Large intestine (tissue), 3 donors: ENCODE data around the gene FAM135A. TPM values are rescaled to one million over a fixed set of nuclear protein-coding genes. Genes with fewer than 3 reads are reported as not detected.
"Not testable (repeated sequence)": the region's sequence is repeated elsewhere in the genome, so short reads cannot be mapped to it uniquely, and the experiment has no call there.

Experiments
- DNase-seq, 2 donors: peaks; one replicate each; pipeline versions ENCODE4 v3.0.0 to v3.0.0-alpha.2; 2013
- H3K27ac ChIP-seq: one replicate; pipeline ENCODE4 v1.5.1; 2013; ENCODE audit warnings: low read length
- H3K27me3 ChIP-seq: 2 replicates; pipeline ENCODE4 v1.6.1; 2013; ENCODE audit warnings: low read length; ENCODE audit not compliant: control insufficient read depth, insufficient read depth
- H3K36me3 ChIP-seq: 2 replicates; pipeline ENCODE4 v1.6.1; 2013; ENCODE audit warnings: low read length; ENCODE audit not compliant: control insufficient read depth, insufficient read depth
- H3K4me1 ChIP-seq: one replicate; pipeline ENCODE4 v1.6.1; 2013; ENCODE audit warnings: low read length; ENCODE audit not compliant: control insufficient read depth, insufficient read depth
- H3K4me3 ChIP-seq: one replicate; pipeline ENCODE4 v1.5.1; 2013; ENCODE audit warnings: low read length
- H3K9me3 ChIP-seq: one replicate; pipeline ENCODE4 v1.6.1; 2013; ENCODE audit warnings: mild to moderate bottlenecking, low read depth, low read length, moderate library complexity; ENCODE audit not compliant: control insufficient read depth
- WGBS: methylation state at CpG from one replicate; pipeline ENCODE4 v1.1.5; 2013; ENCODE audit warnings: low lambda C conversion rate; ENCODE audit not compliant: insufficient coverage; 5-methylcytosine and 5-hydroxymethylcytosine counted together
- polyA plus RNA-seq: library from polyadenylated mRNA; unstranded; fragments of 120-200 nt; gene quantifications from one replicate; pipeline ENCODE4 v1.2.1, GENCODE V29; 2013

FAM135A gene
- polyA plus RNA-seq, 1 donor, result 97.2 TPM

- no peaks in the 10 kb centered on the region for H3K27me3 ChIP-seq
- H3K9me3 ChIP-seq, result no peaks in the 10 kb centered on the region
- H3K4me1 ChIP-seq, result peaks cover 15% of the 10 kb centered on the region
- no peak for DNase-seq
- H3K4me3 ChIP-seq, result peak overlapping the region; percentile 85
- H3K27ac ChIP-seq, result peak overlapping the region; percentile 95
- peaks cover 20% of the 10 kb centered on the region for H3K36me3 ChIP-seq
These were observed 1.9 kb downstream of the FAM135A start for GRCh38 chr6:70415247-70415646.

DNA sequence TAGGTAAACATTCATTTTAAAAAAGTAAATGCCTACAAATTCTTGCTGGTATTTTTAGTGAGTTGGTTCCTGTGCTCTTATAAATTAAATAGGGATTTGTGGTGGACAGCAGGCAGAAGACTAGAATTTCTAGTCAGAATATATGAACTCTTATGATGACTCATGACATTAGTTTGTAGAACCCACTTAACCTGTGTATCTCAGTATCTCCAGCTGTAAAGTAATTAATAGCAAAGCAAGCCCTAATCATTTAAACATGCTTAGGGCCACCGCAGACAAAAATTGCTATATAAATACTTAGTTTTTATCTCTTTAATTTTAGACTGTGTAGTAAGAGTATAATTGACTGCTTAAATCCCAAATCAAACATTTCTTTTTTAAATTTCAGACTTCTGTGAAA, 2.4 kb downstream of the FAM135A start:
- WGBS, result 14% methylated on average over 1 of the region's 1 CpG
- DNase-seq, result peak in 1 of 2 donors; percentile 50
- peak overlapping the region; percentile 85 for H3K4me3 ChIP-seq
- H3K27me3 ChIP-seq, result no peaks in the 10 kb centered on the region
- H3K9me3 ChIP-seq, result no peaks in the 10 kb centered on the region
- peaks cover 12% of the 10 kb centered on the region for H3K4me1 ChIP-seq
- H3K36me3 ChIP-seq, result peaks cover 22% of the 10 kb centered on the region
- H3K27ac ChIP-seq, result peak overlapping the region; percentile 95

DNA sequence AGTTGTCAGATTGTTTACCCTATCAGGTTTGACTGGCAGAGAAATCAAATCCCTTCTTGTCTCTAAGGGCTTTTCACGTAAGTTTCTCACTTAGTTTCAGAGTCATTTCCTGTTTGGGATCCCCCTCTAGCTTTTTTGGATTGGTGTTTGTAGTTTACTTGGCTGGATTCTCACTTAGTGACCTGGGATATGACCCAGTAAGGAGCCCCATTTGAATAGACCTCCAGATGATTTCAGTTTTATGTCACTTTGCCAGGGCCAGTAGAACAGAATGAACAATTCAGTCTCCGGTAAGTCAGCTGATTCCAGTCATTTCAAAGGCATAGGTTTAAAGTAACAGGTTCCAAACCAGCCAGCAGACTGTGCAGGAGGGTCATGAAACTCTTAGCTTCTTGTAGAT, 8.2 kb downstream of the FAM135A start:
- Histone ChIP-seq H3K36me3 (peaks cover 36% of the 10 kb centered on the region), H3K9me3 (no peaks in the 10 kb centered on the region), H3K27ac (no peak overlapping the region), H3K27me3 (no peaks in the 10 kb centered on the region), H3K4me3 (no peak overlapping the region), H3K4me1 (no peaks in the 10 kb centered on the region)
- DNase-seq, result no peak
- WGBS, result no CpG with 5 or more reads among the region's 2 CpGs

GRCh38 chr6:70423189-70424134, 10.2 kb downstream of the FAM135A start:
- H3K27me3 ChIP-seq, result no peaks in the 10 kb centered on the region
- no peaks in the 10 kb centered on the region for H3K9me3 ChIP-seq
- WGBS, result 86% methylated on average over 2 of the region's 5 CpGs

DNA sequence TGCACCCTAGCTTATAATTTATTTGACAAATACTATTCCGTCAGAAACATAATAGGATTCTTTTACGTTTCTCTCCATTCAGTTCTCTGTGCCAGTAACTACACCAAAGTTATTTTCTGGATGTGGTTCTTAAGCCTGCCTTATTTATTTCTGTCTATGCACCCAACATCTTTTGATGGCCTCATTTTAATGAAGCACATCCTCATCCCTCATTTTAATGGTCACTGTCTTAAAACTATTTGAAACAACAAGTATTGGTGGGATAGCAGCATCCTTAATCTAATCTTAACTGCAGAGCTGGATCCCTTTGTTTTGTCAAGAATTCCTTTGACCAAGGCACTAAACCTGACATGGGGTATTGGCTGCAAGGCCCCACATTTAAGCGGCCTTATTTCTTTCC, 11.0 kb downstream of the FAM135A start:
- H3K9me3 ChIP-seq, result no peaks in the 10 kb centered on the region
- no CpG with 5 or more reads among the region's 3 CpGs for WGBS
- no peak overlapping the region for H3K27ac ChIP-seq
- no peak overlapping the region for H3K4me3 ChIP-seq
- peaks cover 28% of the 10 kb centered on the region for H3K36me3 ChIP-seq
- H3K4me1 ChIP-seq, result no peaks in the 10 kb centered on the region
- no peak for DNase-seq
- no peaks in the 10 kb centered on the region for H3K27me3 ChIP-seq

More at GRCh38 chr6:70423189-70424134, 10.2 kb downstream of the FAM135A start:
- H3K4me3 ChIP-seq, result no peak overlapping the region
- DNase-seq, result no peak
- no peaks in the 10 kb centered on the region for H3K4me1 ChIP-seq
- H3K27ac ChIP-seq, result no peak overlapping the region
- H3K36me3 ChIP-seq, result peaks cover 28% of the 10 kb centered on the region

DNA sequence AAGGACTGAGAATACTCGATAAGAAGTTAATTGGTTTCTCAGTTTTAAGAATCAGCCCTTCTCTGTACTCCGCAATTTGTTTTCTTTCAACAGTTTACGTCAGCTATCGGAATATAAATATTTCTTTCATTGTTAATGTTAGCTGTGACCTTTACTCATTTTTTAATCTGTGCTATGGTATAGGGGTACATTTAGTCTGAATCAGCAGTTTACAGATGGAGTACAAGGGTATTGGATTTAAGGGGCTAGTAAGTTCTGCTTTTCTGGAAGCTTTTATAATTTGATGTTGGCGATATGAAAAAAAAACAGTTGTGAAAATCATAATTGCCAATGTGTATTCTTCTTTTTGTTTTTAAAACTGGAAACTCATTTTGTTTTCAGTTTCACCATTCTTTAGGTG, 23.0 kb downstream of the FAM135A start:
- Histone ChIP-seq H3K27ac (no peak overlapping the region), H3K4me1 (no peaks in the 10 kb centered on the region), H3K9me3 (no peaks in the 10 kb centered on the region), H3K36me3 (peaks cover 32% of the 10 kb centered on the region), H3K4me3 (no peak overlapping the region), H3K27me3 (no peaks in the 10 kb centered on the region)
- 92% methylated on average over 5 of the region's 5 CpGs for WGBS
- DNase-seq, result no peak

GRCh38 chr6:70445001-70445400, 31.7 kb downstream of the FAM135A start:
- WGBS, result no CpG with 5 or more reads among the region's 2 CpGs
- Histone ChIP-seq H3K9me3 (peaks cover 4% of the 10 kb centered on the region), H3K4me1 (no peaks in the 10 kb centered on the region), H3K27me3 (no peaks in the 10 kb centered on the region), H3K27ac (no peak overlapping the region), H3K4me3 (no peak overlapping the region), H3K36me3 (peaks cover 36% of the 10 kb centered on the region)
- DNase-seq, result no peak

DNA sequence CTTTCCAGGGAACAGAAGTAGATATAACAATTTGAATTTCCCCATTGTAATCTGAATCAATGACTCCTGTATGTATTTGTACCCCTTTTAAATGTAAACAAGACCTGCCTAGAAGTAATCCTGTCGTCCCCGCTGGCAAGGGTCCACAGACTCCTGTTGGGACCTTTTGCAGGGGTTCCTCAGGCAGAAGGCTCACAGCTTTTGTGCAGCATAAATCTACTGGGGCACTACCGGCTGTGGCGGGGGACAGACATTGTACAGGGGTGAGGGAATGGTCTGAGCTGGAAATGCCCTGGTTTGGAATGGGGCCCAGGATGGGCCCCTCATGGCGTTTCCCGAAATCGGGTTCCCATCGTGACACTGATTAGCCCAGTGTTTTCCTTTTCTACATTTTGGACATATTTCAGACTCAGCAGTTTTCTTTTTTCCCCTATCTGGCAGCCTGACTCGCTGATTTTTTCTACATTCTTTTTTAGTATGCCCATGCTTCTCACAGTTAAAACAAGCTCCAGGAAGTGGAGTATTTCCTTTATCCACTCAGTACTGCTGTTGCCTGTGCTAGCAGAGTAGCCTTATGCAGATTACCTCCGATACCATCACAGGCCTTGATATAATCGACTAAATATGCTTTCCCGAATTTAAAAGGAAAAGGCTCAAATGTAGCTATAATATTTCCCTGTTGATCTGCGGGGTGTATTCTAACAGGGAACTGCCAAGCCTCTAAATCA, 34.2 kb downstream of the FAM135A start:
- peaks cover 32% of the 10 kb centered on the region for H3K36me3 ChIP-seq
- not testable (repeated sequence) for H3K27me3 ChIP-seq, DNase-seq, H3K27ac ChIP-seq, H3K4me3 ChIP-seq, H3K4me1 ChIP-seq, H3K9me3 ChIP-seq
- WGBS, result 94% methylated on average over 5 of the region's 13 CpGs

GRCh38 chr6:70453899-70454298, 40.6 kb downstream of the FAM135A start:
- H3K4me3 ChIP-seq, H3K27me3 ChIP-seq, H3K36me3 ChIP-seq, H3K4me1 ChIP-seq, H3K27ac ChIP-seq, DNase-seq, H3K9me3 ChIP-seq: not testable (repeated sequence)
- no CpG with 5 or more reads among the region's 2 CpGs for WGBS

- Histone ChIP-seq H3K27me3 (no peaks in the 10 kb centered on the region), H3K4me1 (peaks cover 2% of the 10 kb centered on the region), H3K9me3 (no peaks in the 10 kb centered on the region), H3K4me3 (no peak overlapping the region), H3K27ac (peak overlapping the region; percentile 28), H3K36me3 (peaks cover 7% of the 10 kb centered on the region)
- DNase-seq, result peak; percentile 31 to 81
- no CpG with 5 or more reads among the region's 1 CpG for WGBS
These were observed 43.4 kb downstream of the FAM135A start for GRCh38 chr6:70456735-70457134.
